OCI-LY1 (cell line): ENCODE measurements around the gene DMWD.

Source experiments
- H2AFZ ChIP-seq: fragments of 200-600 bp; sonication (generic), shearing (Covaris generic); 2 replicates; pipeline ENCODE4 v1.6.0; 2014; ENCODE audit warnings: antibody characterized with exemption, mild to moderate bottlenecking, low read length
- H3F3A ChIP-seq: fragments of 200-600 bp; sonication (generic), shearing (Covaris generic); 2 replicates; pipeline ENCODE4 v1.6.0; 2014; ENCODE audit warnings: mild to moderate bottlenecking, antibody characterized with exemption, low read length, moderate library complexity; ENCODE audit not compliant: insufficient read depth
- H3K27ac ChIP-seq: fragments of 200-600 bp; sonication (generic); 2 replicates; pipeline ENCODE4 v1.5.1; 2014; ENCODE audit warnings: low read length, mixed run types, mild to moderate bottlenecking, low read depth; ENCODE audit not compliant: poor library complexity, severe bottlenecking
- H3K27me3 ChIP-seq: fragments of 200-600 bp; sonication (generic); 2 replicates; pipeline ENCODE4 v1.6.0; 2014; ENCODE audit warnings: antibody characterized with exemption, mild to moderate bottlenecking, low read length, moderate library complexity; ENCODE audit not compliant: insufficient read depth
- H3K36me3 ChIP-seq: fragments of 200-600 bp; sonication (generic); 2 replicates; pipeline ENCODE4 v1.6.1; 2014; ENCODE audit warnings: mild to moderate bottlenecking, antibody characterized with exemption, low read length, moderate library complexity, mixed read lengths; ENCODE audit not compliant: insufficient read depth
- H3K4me1 ChIP-seq: fragments of 200-600 bp; sonication (generic); 2 replicates; pipeline ENCODE4 v1.5.1; 2014; ENCODE audit warnings: mild to moderate bottlenecking, low read length, moderate library complexity; ENCODE audit not compliant: insufficient read depth, severe bottlenecking
- H3K4me2 ChIP-seq: fragments of 200-600 bp; sonication (generic), shearing (Covaris generic); 2 replicates; pipeline ENCODE4 v1.6.1; 2014; ENCODE audit warnings: low read length
- H3K4me3 ChIP-seq: fragments of 200-600 bp; sonication (generic); 2 replicates; pipeline ENCODE4 v1.5.1; 2014; ENCODE audit warnings: low read length, low read depth, mild to moderate bottlenecking, mixed read lengths; ENCODE audit not compliant: poor library complexity, severe bottlenecking
- H3K79me2 ChIP-seq: fragments of 200-600 bp; shearing (Covaris generic); 2 replicates; pipeline ENCODE4 v1.6.1; 2016; ENCODE audit warnings: mixed run types, low read length, mixed read lengths; ENCODE audit not compliant: insufficient read depth
- H3K9ac ChIP-seq: fragments of 200-600 bp; sonication (generic), shearing (Covaris generic); 2 replicates; pipeline ENCODE4 v1.6.1; 2014; ENCODE audit warnings: mild to moderate bottlenecking, low read length, mixed read lengths
- H3K9me2 ChIP-seq: fragments of 200-600 bp; sonication (generic), shearing (Covaris generic); 2 replicates; pipeline ENCODE4 v1.6.1; 2014; ENCODE audit warnings: low read depth, mild to moderate bottlenecking, low read length, mixed read lengths
- H3K9me3 ChIP-seq: fragments of 200-600 bp; shearing (Covaris generic); 2 replicates; pipeline ENCODE4 v1.6.1; 2014; ENCODE audit warnings: low read length, mixed read lengths
- H4K20me1 ChIP-seq: fragments of 200-600 bp; sonication (generic), shearing (Covaris generic); 2 replicates; pipeline ENCODE4 v1.6.0; 2016; ENCODE audit warnings: mild to moderate bottlenecking, low read length; ENCODE audit not compliant: insufficient read depth
- CTCF ChIP-seq: fragments of 200-600 bp; sonication (generic), shearing (Covaris generic); IDR thresholded peaks from 2 replicates; pipeline ENCODE4 v1.5.1; 2017; ENCODE audit warnings: mild to moderate bottlenecking, antibody characterized with exemption, low read length, moderate library complexity, mixed read lengths
- EZH2 ChIP-seq: fragments of 200-600 bp; sonication (generic), shearing (Covaris generic); IDR thresholded peaks from 2 replicates; pipeline ENCODE4 v1.8.0; 2017; ENCODE audit warnings: borderline replicate concordance, mixed run types, mild to moderate bottlenecking, antibody characterized with exemption, low read length, moderate library complexity, mixed read lengths

DMWD gene

GRCh38 chr19:45789035-45789786, 3.4 kb downstream of the DMWD start:
- Histone ChIP-seq H3K4me1 (peaks cover 16% of the 10 kb centered on the region), H3K4me3 (no peak overlapping the region), H3K27ac (no peak overlapping the region), H3K9me2 (no peaks in the 10 kb centered on the region), H3F3A (no peaks in the 10 kb centered on the region), H2AFZ (no peak overlapping the region), H3K79me2 (0 out of 2 replicates have a peak, but pooled peaks cover 4% of the 10 kb centered on the region), H3K36me3 (peaks cover 46% of the 10 kb centered on the region), H3K9me3 (no peaks in the 10 kb centered on the region), H3K4me2 (no peak overlapping the region), H4K20me1 (no peaks in the 10 kb centered on the region), H3K27me3 (no peaks in the 10 kb centered on the region), H3K9ac (no peak overlapping the region)
- TF ChIP-seq EZH2, result no peak
- TF ChIP-seq CTCF, result no peak

GRCh38 chr19:45786533-45786894, 6.1 kb downstream of the DMWD start:
- TF ChIP-seq CTCF (no peak), EZH2 (no peak)
- no peaks in the 10 kb centered on the region for H3F3A ChIP-seq
- no peaks in the 10 kb centered on the region for H3K9me3 ChIP-seq
- H3K9me2 ChIP-seq, result no peaks in the 10 kb centered on the region
- H3K4me3 ChIP-seq, result no peak overlapping the region
- no peaks in the 10 kb centered on the region for H3K79me2 ChIP-seq
- H3K36me3 ChIP-seq, result peaks cover 46% of the 10 kb centered on the region
- H3K27ac ChIP-seq, result no peak overlapping the region
- H3K4me2 ChIP-seq, result no peak overlapping the region
- H3K27me3 ChIP-seq, result no peaks in the 10 kb centered on the region
- no peaks in the 10 kb centered on the region for H4K20me1 ChIP-seq
- H3K9ac ChIP-seq, result no peak overlapping the region
- no peak overlapping the region for H2AFZ ChIP-seq
- peaks cover 7% of the 10 kb centered on the region for H3K4me1 ChIP-seq

GRCh38 chr19:45785781-45786532, 6.7 kb downstream of the DMWD start:
- Histone ChIP-seq H3K27ac (no peak overlapping the region), H3K4me2 (no peak overlapping the region), H2AFZ (no peak overlapping the region), H3K9me2 (no peaks in the 10 kb centered on the region), H3K9me3 (no peaks in the 10 kb centered on the region), H3K9ac (no peak overlapping the region), H3K36me3 (peaks cover 45% of the 10 kb centered on the region), H4K20me1 (no peaks in the 10 kb centered on the region), H3F3A (no peaks in the 10 kb centered on the region), H3K27me3 (no peaks in the 10 kb centered on the region), H3K4me3 (no peak overlapping the region), H3K4me1 (peaks cover 1% of the 10 kb centered on the region), H3K79me2 (no peaks in the 10 kb centered on the region)
- TF ChIP-seq EZH2, result no peak
- TF ChIP-seq CTCF, result no peak
